ENCODE results near the gene ZBTB38. TPM values are rescaled to one million over a fixed set of nuclear protein-coding genes. Genes with fewer than 3 reads are reported as not detected.

ZBTB38 gene
- total RNA-seq, 4 donors from 2014 or later, result 143 to 185 (median 165) TPM

GRCh38 chr3:141373232-141373631 is 4.9 kb downstream of the ZBTB38 start:
- intact Hi-C loops (cut with DNase I), result no loop called here
- H3K27ac ChIP-seq, result no peak overlapping the region
- no peak for DNase-seq
- no peak overlapping the region for H3K4me3 ChIP-seq (replicated peaks in 1 of 3)
- no peak for TF ChIP-seq POLR2A (IDR thresholded peaks at IDR 0.05)
- TF ChIP-seq, protein P1, sequence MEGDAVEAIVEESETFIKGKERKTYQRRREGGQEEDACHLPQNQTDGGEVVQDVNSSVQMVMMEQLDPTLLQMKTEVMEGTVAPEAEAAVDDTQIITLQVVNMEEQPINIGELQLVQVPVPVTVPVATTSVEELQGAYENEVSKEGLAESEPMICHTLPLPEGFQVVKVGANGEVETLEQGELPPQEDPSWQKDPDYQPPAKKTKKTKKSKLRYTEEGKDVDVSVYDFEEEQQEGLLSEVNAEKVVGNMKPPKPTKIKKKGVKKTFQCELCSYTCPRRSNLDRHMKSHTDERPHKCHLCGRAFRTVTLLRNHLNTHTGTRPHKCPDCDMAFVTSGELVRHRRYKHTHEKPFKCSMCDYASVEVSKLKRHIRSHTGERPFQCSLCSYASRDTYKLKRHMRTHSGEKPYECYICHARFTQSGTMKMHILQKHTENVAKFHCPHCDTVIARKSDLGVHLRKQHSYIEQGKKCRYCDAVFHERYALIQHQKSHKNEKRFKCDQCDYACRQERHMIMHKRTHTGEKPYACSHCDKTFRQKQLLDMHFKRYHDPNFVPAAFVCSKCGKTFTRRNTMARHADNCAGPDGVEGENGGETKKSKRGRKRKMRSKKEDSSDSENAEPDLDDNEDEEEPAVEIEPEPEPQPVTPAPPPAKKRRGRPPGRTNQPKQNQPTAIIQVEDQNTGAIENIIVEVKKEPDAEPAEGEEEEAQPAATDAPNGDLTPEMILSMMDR (IDR thresholded peaks at IDR 0.05), result no peak
- H3K4me1 ChIP-seq, result peaks cover 12 to 21% of the 10 kb centered on the region in 2 donors
- H3K9me3 ChIP-seq, result no peaks in the 10 kb centered on the region
- no peaks in the 10 kb centered on the region for H3K27me3 ChIP-seq
- H3K36me3 ChIP-seq, result no peaks in the 10 kb centered on the region

- peaks cover 8 to 15% of the 10 kb centered on the region in 2 donors for H3K4me1 ChIP-seq
- H3K27ac ChIP-seq, result no peak overlapping the region
- no peaks in the 10 kb centered on the region for H3K36me3 ChIP-seq
- 84 to 91% methylated on average over 7 of the region's 7 CpGs for WGBS, 2 donors
- DNase-seq, result no peak
- intact Hi-C loops (cut with DNase I), result no loop called here
- H3K4me3 ChIP-seq (replicated peaks in 1 of 3), result no peak overlapping the region
- H3K9me3 ChIP-seq, result no peaks in the 10 kb centered on the region
- no peaks in the 10 kb centered on the region for H3K27me3 ChIP-seq
- TF ChIP-seq POLR2A (IDR thresholded peaks at IDR 0.05), result no peak
- TF ChIP-seq, protein P1 (IDR thresholded peaks at IDR 0.05), result no peak
Observed at GRCh38 chr3:141373768-141374526, 5.6 kb downstream of the ZBTB38 start.

DNA sequence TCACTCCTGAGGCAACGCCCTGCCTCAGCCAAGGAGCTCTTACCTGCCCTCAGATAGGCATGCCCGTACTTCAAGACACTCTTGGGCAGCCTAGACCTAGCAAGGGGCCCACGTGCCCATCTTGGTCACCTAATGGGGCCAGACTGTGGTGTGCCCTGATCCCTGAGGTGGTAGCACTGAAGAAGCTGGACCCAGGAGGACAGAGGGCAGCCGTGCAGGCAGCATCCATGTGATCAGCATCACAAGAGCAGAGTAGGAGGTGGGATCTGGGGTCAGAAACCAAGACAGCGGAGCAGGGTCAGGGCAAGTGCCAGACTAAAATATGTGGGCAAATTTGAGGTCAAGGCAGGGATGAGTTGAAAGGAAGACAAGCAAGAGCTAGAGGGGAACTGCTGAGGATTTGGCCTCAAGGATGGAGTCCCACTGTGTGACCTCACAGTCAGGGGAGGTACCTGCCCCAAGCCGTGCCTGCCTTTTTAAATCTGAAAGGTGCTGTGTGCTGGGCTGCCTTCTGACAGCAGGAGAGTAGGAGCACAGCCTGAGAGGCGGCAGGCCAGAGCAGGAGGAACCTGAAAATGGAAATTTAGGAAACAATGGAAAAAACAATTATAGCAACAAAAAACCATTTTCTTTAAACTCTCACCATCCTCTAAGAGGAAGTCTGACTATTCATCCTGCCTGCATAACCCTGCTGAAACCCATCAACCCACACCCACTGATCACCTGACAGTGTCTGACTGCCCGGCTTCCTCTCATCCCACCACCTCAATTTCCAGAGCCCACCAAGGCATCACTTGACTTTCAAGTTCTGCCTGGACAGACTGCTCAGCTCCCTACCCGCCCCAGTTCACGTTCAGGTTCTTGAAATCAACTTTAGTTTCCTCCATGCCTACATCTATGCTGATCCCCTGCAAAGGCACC is 7.3 kb downstream of the ZBTB38 start:
- no peak for TF ChIP-seq POLR2A (IDR thresholded peaks at IDR 0.05)
- TF ChIP-seq, protein P1 (IDR thresholded peaks at IDR 0.05), result no peak
- Histone ChIP-seq H3K4me1 (peaks cover under 1 to 5% of the 10 kb centered on the region in 2 donors), H3K36me3 (no peaks in the 10 kb centered on the region), H3K27me3 (no peaks in the 10 kb centered on the region), H3K27ac (no peak overlapping the region), H3K9me3 (no peaks in the 10 kb centered on the region), H3K4me3 (replicated peaks in 1 of 3) (no peak overlapping the region)
- intact Hi-C loops (cut with DNase I), result no loop called here
- 76 to 93% methylated on average over 10 of the region's 10 CpGs for WGBS, 2 donors
- no peak for DNase-seq

- H3K4me1 ChIP-seq, result peaks cover 15 to 17% of the 10 kb centered on the region in 2 donors
- no peak for DNase-seq
- TF ChIP-seq, protein P1 (IDR thresholded peaks at IDR 0.05), result no peak
- TF ChIP-seq POLR2A (IDR thresholded peaks at IDR 0.05), result no peak
- no peaks in the 10 kb centered on the region for H3K36me3 ChIP-seq
- intact Hi-C loops (cut with DNase I), result no loop called here
- no peaks in the 10 kb centered on the region for H3K27me3 ChIP-seq
- no peak overlapping the region for H3K27ac ChIP-seq
- H3K9me3 ChIP-seq, result no peaks in the 10 kb centered on the region
- H3K4me3 ChIP-seq (replicated peaks in 1 of 3), result no peak overlapping the region
- WGBS, 2 donors, result 96 to 98% methylated on average over 3 of the region's 3 CpGs
Observed at GRCh38 chr3:141377377-141377776, 9.1 kb downstream of the ZBTB38 start.

DNA sequence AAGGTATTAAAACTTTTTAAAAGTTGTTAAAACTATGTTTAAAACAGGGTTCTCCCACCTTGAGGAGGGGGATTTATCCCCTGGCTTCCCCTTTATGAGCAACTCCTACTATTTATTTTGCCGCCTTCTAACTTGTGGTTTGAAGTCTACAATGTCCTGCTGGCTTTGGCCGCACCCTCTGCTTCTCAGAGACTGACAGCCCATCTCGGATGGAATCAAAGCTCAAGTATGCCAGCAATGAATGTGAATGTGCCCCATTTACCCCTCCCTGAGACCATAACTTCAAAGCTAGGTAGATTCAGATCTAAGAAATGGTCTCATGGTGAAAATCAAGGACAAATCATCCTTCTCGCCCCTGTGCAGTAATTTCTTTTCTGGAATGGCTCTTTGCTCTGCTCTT is 10.3 kb downstream of the ZBTB38 start:
- no peak for DNase-seq
- Histone ChIP-seq H3K4me3 (replicated peaks in 1 of 3) (no peak overlapping the region), H3K9me3 (no peaks in the 10 kb centered on the region), H3K27ac (no peak overlapping the region), H3K27me3 (no peaks in the 10 kb centered on the region), H3K4me1 (peaks cover 15 to 21% of the 10 kb centered on the region in 2 donors), H3K36me3 (no peaks in the 10 kb centered on the region)
- intact Hi-C loops (cut with DNase I), result no loop called here
- WGBS, 2 donors, result 93 to 95% methylated on average over 4 of the region's 4 CpGs
- TF ChIP-seq, protein P1 (IDR thresholded peaks at IDR 0.05), result no peak
- no peak for TF ChIP-seq POLR2A (IDR thresholded peaks at IDR 0.05)

Measured in thyroid gland (tissue), 4 donors.